WERI-Rb-1 (cell line): ENCODE data around the gene NT5C1A.
A peak's percentile ranks its signal among the peaks of the same experiment; 100 is the strongest.

ENCODE experiments used
- DNase-seq: peaks from one replicate; pipeline ENCODE4 v3.0.0-alpha.2; 2020
- H3K27ac ChIP-seq: fragments of 250-450 bp; sonication (Bioruptor Pico); 2 replicates; pipeline ENCODE4 v1.5.1; 2020; ENCODE audit warnings: mild to moderate bottlenecking, moderate library complexity
- H3K27me3 ChIP-seq: fragments of 250-450 bp; sonication (Bioruptor Pico); 2 replicates; pipeline ENCODE4 v1.5.1; 2021; ENCODE audit warnings: mild to moderate bottlenecking, low read depth, moderate library complexity; ENCODE audit not compliant: insufficient read depth, severe bottlenecking
- H3K36me3 ChIP-seq: fragments of 250-450 bp; sonication (Bioruptor Pico); 2 replicates; pipeline ENCODE4 v1.5.1; 2020; ENCODE audit warnings: mild to moderate bottlenecking, moderate library complexity
- H3K4me3 ChIP-seq: 2 replicates; pipeline ENCODE4 v1.5.1; 2011; ENCODE audit warnings: low read depth, mild to moderate bottlenecking, control low read depth, low read length
- H3K9me3 ChIP-seq: fragments of 250-450 bp; sonication (Bioruptor Pico); 2 replicates; pipeline ENCODE4 v1.5.1; 2021; ENCODE audit warnings: mild to moderate bottlenecking, moderate library complexity; ENCODE audit not compliant: severe bottlenecking
- CTCF ChIP-seq: IDR thresholded peaks from 2 replicates; pipeline ENCODE4 v1.5.1; 2011; ENCODE audit warnings: low read depth, mild to moderate bottlenecking, control low read depth, inconsistent platforms, low read length

NT5C1A gene

GRCh38 chr1:39633422-39633821 is 38.5 kb downstream of the NT5C1A start:
- DNase-seq: no peak
- H3K27me3 ChIP-seq: no peaks in the 10 kb centered on the region
- TF ChIP-seq CTCF: no peak
- H3K36me3 ChIP-seq: peaks cover 43% of the 10 kb centered on the region
- H3K27ac ChIP-seq: peak overlapping the region; percentile 94
- H3K9me3 ChIP-seq: no peaks in the 10 kb centered on the region
- H3K4me3 ChIP-seq: peak overlapping the region; percentile 34

- peaks cover 49% of the 10 kb centered on the region for H3K36me3 ChIP-seq
- H3K27ac ChIP-seq: peak overlapping the region; percentile 94
- no peaks in the 10 kb centered on the region for H3K9me3 ChIP-seq
- TF ChIP-seq CTCF: no peak
- peak overlapping the region; percentile 39 for H3K4me3 ChIP-seq
- H3K27me3 ChIP-seq: no peaks in the 10 kb centered on the region
- DNase-seq: peak; percentile 76
Observed at GRCh38 chr1:39632682-39633417, 39.1 kb downstream of the NT5C1A start.

- TF ChIP-seq CTCF: no peak
Observed at GRCh38 chr1:39632323-39632681, 39.6 kb downstream of the NT5C1A start.

GRCh38 chr1:39631361-39632322 is 40.3 kb downstream of the NT5C1A start:
- DNase-seq: no peak
- Histone ChIP-seq H3K9me3 (no peaks in the 10 kb centered on the region), H3K4me3 (peak overlapping the region; percentile 39; the same call in 1 of the 2 replicates), H3K36me3 (peaks cover 58% of the 10 kb centered on the region), H3K27me3 (no peaks in the 10 kb centered on the region), H3K27ac (peak overlapping the region; percentile 94)
- TF ChIP-seq CTCF: no peak

More at GRCh38 chr1:39632323-39632681, 39.6 kb downstream of the NT5C1A start:
- Histone ChIP-seq H3K27me3 (no peaks in the 10 kb centered on the region), H3K4me3 (peak overlapping the region; percentile 39), H3K27ac (peak overlapping the region; percentile 94), H3K36me3 (peaks cover 54% of the 10 kb centered on the region), H3K9me3 (no peaks in the 10 kb centered on the region)
- no peak for DNase-seq

GRCh38 chr1:39628807-39629350 is 43.0 kb downstream of the NT5C1A start:
- no peak overlapping the region for H3K4me3 ChIP-seq
- no peaks in the 10 kb centered on the region for H3K9me3 ChIP-seq
- DNase-seq: no peak
- no peaks in the 10 kb centered on the region for H3K27me3 ChIP-seq
- H3K36me3 ChIP-seq: peaks cover 71% of the 10 kb centered on the region
- no peak for TF ChIP-seq CTCF
- H3K27ac ChIP-seq: no peak overlapping the region
